GM18498 (cell line): ENCODE results near the gene ADTRP.
A peak's percentile ranks its signal among the peaks of the same experiment; 100 is the strongest.

Source experiments
- ATAC-seq: cut with Tn5 transposase; IDR thresholded peaks from one replicate; pipeline ENCODE4 v1.9.1; 2021; ENCODE audit warnings: mild to moderate bottlenecking, moderate library complexity; ENCODE audit not compliant: unreplicated experiment

Gene ADTRP, protein sequence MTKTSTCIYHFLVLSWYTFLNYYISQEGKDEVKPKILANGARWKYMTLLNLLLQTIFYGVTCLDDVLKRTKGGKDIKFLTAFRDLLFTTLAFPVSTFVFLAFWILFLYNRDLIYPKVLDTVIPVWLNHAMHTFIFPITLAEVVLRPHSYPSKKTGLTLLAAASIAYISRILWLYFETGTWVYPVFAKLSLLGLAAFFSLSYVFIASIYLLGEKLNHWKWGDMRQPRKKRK

DNA sequence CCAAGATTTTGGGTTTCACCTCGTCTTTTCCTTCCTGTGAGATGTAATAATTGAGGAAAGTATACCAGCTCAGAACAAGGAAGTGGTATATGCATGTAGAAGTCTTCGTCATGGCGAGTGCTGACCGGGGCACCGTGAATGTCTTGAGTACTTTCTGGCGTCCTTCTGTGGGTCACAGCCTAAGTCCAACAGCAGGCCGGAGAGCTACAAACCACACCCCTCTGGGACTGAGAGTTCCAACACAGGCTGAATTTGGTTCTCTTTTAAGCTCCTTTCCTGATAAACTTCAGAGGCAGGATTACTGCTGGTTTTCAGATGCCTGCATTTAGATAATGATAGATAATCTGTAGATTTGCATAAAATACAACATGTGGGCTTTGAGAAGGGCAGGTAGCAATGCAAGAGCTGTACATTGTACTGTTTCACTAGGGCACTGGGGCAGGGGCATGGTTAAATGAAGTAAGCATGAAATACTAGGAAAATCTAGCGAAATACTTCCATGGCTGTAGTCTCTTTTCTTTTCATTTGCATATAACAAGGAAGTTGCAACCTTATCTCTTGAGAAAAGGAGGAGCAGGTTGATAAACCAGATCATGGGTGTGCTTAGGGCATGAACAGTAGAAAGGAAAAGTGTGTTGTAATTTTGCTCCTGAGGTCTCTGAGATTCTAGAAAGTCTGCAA lies at the start of gene ADTRP:
Gene ADTRP, minus strand, starts transcription at position 156 of the 681 bp plus-strand sequence. Its CDS starts 44 bp downstream, at position 112.
- no peak for ATAC-seq

DNA sequence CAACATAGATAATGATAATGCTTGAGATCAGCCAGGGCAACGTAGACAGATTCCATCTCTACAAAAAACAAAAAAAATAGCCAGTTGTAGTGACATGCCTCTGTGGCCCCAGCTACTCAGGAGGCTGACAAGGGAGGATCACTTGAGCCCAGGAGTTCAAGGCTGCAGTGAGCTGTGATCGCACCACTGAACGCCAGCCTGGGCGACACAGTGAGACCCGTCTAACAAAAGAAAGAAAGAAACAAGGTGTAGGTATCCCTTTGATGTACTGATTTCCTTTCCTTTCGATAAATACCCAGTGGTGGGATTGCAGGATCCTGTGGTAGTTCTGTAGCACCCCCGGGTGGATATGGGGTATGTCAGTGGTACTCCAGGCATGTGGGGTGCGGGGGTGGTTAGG lies 48.2 kb upstream of the ADTRP start:
- no peak for ATAC-seq

DNA sequence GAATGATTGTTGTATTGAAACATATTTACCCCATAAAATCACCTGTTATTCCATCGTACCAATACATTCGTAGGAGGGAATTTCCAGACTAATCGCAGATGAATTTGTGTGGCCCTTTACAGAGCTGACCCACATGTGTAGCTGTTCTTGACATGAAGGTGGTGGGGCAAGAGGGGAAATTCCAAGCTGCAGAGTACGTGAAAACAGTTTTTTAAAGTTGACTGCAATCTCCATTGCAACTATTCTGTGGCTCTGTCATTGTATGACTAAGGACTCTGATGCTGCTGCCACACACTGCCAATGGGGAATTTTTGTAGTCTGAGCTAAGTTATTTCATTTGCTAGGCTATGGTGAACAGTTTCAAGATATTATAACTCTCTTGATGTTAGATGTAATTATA lies 46.4 kb upstream of the ADTRP start:
- peak; percentile 57 for ATAC-seq

DNA sequence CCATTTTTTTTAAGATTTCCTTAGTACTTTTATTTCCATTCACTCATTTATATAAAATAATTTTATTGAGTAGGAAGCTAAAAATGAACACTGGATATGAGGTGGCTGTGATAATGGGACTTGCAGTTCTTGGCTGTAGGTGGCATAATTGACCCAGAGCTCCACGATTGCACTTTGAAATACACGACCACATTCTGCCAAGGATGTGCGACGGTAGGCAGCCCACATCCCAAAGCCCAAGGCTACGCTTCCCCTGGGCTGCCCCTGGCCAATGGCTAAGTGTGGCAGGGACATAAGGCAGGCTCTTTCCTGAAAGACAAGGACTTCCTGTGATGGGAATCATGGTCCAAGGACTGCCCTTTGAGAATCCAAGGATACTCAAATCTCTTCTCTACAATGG lies 43.7 kb upstream of the ADTRP start:
- no peak for ATAC-seq

DNA sequence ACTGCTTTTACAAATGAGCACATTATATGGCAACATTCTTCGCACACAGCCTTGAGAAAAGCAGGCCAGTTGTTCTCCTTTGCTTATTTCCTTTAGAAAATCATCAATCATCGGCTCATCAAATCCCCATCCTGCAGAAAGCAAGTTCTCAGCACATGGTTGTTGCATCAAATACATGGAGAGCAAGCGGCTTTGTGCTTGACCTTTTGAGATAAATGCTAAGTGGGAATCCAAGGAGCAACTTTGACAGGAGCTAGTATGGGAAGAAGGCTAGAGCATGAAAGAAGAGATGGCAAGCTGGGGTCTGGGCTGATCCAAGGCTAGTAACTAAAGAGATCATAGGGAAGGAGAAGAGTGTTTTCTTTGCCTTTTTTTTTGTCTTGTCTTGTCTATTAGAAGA lies 43.2 kb upstream of the ADTRP start:
- ATAC-seq = no peak

DNA sequence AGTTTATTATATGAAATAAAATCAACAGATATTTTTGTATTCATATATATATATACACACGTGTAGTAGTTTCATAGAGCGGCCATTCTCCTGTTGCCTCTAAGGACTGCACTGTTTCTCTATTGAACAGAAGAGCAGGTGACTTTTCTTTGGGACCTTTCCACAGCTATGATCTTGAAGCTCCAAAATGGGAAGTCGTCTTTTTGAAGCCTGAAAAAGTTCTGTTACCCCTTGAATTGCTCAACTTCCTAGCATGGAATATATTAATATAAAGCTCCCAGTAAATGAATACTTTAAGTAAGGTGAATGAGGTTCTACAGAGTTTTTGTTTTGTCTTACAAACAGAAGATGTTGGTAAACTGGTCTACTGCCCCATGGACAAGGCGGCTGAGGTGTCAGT lies 42.2 kb upstream of the ADTRP start:
- ATAC-seq = no peak

DNA sequence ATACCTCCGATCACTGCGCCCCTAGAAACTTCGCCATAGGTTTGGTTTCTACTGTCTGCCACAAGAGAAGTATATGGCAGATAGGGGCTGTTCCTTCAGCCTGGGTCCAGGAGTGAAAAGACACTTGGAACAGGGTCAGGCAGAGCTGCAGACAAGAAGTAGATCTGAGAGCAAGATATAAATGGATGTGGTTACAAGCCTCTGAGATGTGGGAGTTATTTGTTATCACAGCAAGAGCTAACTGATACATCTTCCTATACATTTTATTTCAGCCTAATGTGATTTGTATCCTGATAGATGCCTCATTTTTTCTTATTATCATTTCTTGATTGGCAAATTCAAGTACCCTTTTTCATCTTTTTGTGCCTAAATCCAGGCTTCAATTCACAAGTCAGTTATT lies 40.9 kb upstream of the ADTRP start:
- ATAC-seq = no peak

DNA sequence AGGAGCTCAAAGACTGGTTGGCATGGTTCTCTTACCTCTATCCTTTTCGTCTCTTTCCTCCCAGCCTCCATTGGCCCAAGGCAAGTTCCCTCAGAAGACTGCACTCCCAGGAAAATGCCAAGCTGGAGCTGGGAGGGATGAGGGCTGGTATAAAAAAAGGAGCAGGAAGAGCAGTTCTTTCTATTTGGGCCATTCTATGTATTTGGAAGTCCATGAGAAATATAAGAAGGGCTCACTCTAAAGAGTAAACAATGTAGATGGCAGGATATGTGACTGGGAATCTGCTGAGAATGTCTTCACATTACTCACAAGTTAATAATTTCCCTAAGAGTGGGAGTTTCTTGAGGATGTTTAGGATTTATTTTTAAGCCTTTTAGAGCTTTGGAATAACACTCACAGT lies 36.6 kb upstream of the ADTRP start:
- ATAC-seq = no peak

DNA sequence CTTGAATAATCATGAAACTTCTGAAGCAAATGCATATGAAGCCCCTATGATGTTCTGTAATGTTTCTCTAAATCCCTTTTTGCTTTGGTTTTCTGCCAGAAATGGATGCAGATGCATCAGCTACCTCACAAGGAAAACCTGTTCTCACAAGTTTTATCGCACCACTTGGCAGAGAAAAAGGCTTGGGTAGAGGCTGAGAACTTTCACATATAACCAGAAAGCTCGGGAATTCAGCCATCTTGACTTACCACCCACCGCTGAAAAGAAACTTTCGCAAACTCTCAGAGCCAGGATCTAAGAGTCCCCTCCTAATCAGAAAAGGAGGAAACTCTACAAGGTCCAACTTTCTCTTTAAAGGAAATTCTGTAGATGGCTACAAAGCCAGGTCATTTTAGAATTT lies 36.2 kb upstream of the ADTRP start:
- ATAC-seq = no peak

DNA sequence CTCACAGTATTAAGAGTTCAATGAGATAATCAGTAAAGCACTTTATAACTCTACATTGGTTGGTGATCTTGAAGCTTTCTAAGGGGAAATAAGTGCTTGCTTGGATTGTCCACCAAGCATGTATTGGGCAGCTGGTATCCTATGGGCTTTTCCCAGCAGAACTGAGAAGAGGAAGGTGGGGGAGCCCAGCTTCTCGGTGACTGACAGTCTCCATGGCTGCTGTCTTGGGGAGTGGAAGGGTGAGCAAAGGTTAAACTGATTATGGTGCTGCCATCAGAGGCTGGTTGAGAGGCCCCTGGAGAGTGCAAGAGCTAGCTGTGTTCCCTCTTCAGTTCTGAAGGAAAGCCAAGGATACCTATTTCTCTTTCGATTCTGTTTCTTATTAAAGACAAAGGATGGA lies 35.5 kb upstream of the ADTRP start:
- ATAC-seq = no peak

DNA sequence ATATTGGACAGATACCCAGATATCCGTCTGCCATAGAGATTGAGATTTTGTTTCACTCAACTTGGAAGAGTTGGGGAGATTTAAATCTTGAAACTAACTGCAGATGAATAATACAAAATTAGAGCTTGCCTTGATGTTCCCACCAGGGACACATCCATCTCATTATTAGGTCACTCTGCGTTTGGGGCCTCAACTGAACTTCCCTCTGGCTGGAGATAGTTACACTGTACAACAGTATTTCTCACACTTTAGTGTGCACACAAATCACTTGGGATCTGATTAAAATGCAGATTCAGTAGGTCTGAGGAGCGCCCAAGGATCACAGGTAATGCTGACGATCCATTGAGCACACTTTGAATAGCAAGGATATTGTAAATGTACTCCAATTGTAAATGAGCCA lies 35.0 kb upstream of the ADTRP start:
- no peak for ATAC-seq

DNA sequence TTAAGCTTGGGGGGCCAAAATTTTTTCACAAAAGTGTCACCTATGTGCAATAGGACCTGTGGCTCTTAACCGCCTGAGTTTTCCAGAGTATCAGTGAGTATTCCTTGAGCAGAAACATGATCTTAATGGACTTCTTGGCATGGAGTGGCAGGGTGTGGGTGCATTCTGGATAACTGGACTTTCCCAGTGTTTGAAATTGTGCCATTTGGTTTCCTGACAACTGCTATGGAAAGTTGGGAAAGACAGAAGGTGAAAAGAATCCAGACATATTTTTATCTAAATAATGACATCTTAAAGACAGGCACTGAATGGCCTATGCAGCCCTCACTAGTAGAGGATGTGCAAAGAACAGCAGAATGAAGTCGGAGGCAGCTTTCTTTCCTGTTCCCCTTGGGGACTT lies 34.3 kb upstream of the ADTRP start:
- ATAC-seq = no peak

DNA sequence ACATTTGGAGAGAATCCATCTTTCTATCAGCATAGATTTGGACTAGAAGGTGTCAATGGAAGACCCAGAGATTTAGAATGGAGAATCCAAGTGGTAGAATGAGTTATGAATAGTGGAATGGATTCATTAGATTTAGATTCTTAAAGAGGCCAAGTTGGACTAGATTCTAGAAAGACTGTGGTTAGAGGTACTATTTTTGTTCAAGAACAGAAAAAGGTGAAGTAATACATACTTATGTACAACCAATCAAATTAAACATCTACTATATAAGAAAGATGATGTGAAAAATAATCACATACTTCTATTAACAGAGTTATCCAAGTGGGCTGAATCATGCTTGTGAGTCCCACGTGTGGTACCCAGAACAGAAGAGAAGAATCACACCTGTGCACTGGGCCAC lies 33.8 kb upstream of the ADTRP start:
- no peak for ATAC-seq

DNA sequence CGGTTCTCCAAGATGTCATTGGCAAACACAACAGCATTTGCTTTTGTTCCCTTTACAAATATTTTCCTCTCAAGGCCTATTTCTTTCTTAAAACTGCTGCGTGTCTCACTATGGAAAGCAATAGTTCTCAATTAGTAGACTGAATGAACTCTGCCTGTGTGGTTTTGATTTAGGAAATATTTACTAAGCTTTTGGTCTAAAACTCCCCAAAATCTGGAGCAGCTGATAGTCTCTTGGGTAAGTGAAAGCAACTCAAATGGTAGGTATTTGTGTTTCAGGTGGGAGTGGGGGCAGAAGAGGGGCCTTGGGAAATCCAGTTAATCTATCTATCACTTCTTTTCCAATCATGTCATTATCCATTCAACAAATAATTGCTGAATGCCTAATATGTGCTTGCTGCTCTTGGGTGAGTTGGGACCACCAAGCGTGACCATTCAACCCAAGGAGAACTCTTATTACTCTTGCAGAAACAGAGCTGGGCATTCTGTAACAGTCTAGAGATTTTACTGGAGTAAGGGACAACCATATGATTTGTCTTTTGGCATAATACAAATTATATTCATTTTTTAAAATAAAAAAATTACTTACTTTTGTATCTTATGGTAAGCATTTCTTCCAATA lies 33.2 kb upstream of the ADTRP start:
- ATAC-seq = no peak

DNA sequence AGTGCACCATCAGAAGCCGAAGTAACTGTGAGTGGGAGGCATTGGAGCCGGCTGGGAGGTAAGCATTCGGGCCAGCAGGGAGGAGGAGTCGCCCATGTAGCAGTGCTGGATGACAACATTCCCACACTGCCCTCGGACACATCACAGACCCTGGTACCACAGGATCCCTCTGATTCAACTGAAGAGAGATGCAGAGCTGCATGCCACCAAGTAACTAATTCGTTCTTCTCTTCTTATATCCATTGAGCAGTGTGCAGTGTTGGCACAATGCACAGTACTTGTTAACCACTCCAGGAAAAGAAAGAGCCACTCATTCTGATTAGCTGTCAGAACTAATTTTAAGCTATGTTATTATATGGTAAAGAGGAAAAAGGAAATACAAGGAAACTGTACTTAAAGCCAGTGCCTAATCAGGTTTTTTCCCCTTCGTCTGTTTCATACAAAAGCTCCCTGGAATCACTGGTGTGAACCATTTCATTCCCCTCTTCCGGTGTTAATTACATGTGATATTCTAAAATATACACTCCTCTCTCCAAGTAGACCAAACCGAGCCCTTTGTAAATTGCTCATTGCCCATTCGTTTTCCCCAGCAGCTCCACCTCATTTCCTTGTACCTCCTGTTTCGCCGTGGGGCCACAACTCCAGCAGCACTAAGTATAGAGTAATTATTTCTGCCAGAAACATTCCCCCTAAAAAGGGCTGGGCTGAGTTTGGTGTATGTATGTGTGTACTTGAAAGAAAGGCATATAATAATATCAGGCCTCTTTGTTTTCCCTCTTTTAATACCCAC lies 32.4 kb upstream of the ADTRP start:
- no peak for ATAC-seq

DNA sequence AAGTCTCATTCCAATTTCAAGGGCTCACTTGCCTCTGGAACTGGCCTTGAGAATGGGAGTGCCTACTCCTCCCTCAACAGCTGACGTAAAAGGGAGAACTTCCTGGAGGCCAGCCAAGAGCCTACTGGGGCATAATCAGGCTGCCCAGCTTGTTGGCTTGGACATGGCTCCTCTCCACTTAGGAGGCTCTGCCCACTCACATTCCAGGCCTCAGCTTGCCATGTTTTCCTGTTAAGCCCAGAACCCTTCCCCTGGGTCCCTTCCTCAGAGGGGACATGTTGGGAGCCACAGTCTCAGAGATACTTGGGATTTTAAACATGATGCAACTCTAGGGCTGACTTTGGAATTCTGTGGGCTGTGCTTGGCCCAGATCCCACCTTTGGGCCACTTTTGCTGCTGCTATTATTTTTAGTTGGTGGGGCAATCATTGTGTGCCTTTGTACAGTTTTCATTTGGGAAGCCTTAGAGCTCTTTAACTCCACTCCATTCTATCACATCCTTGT lies 31.5 kb upstream of the ADTRP start:
- no peak for ATAC-seq

DNA sequence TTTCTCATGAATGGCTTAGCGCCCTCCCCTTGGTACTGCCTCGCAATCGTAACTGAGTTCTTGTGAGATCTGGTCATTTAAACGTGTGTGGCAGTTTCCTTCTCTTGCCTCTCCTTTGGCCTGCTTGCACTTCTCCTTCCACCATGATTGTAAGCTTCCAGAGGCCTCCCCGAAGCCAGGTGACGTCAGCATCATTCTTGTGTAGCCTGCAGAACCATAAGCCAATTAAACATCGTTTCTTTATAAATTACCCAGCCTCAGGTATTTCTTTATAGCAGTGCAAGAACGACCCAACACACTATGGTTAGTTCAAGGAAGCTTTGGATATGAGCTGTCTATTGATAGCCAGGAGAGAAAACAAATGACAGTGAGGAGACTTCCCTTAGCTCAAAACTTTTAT lies 29.5 kb upstream of the ADTRP start:
- no peak for ATAC-seq

DNA sequence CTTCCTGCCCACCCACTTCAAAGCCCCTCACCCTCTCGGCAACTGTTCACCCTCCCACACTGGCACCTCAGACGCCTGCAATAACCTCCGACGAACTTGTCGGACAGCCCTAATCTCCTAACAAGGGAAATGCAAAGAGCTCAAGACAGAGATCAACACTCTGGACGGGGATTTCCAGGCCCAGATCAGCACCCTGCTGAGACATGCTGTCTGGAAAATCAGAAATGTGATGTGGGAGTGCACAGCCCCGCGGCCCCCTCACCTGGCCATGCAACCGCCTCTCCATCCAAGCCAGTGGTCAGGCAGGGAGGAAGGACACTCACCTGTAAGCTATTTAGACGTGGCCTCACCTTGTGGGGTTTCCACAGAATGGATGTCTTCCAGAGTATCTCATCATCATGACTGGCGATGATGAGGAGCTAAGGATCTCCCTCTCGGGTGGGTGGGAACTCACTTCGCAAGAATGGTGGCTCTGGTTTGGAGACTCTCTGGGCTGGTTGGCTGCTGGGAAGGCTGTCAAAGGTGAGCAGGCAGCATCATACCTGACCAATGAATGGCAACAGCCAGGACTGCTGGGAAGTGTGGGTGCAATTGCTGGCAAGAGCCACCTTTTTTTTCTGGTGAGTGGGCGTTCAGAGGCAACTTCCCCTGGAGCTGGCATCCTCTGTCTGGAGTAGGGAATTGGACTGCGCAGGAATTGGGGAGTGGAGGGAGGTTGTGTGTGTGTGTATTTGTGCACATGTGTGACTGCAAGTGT lies 28.1 kb upstream of the ADTRP start:
- ATAC-seq = no peak

DNA sequence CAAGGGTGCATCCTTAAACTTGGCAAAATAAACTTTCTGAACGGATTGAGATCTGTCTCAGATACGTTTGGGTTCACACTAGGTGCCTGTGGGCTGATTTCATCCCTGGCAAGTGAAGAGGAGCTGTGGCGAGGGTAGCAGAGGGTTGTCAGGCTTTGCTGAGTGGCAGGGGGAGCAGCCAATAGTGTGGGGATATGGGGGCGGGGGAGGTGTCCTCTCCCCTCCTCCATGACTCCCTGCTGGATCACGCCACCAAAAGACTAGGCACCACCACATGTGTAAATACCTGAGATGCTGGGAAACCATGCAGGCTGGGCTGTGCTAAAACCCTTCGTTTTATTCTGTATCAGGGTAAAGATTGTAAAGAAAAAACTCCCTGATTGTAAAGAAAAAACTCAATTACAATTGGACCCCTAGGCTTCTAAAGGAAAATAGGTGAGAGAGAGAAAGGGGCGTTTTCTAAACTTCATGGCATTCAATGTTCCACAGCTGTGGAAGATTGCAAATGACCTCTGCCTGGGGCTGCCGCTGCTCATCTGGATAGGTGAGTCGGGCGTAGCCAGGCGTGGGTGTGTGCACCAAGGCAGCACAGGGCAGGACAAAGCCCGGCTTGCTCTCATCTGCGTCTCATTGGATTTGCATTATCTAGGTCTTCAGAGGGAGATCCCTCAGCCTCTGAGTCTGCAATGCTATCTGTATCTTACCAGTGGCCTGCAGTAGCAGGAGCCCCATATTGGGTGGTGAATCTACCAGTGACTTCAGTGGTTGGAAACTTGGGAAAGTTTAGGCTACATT lies 26.9 kb upstream of the ADTRP start:
- no peak for ATAC-seq

DNA sequence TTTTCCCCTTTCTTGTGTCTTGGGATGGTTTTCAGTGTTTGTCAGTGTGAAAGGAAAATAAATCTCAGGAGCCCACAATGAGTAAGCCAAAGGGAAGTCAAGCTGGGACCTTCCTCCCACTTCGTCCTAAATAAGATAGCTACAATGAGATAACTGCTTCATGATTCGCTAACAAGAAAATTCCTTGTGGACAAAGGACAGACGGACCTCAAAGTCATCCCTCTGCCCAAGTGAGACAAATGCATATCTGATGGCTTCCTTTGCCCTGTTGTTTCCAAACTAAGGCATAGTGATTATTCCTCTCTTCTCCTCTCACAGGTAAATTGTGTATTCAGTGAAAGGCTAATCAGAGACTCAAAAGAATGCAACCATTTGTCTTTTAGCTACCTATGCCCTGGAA lies 26.1 kb upstream of the ADTRP start:
- ATAC-seq = no peak
